K562 (cell line): Measurements from ENCODE around the gene SETD4. TPM values are rescaled to one million over a fixed set of nuclear protein-coding genes. Genes with fewer than 3 reads are reported as not detected.

Experiments
- ATAC-seq: fragments of 200-7000 bp; cut with Tn5 transposase; 3 replicates; pipeline ENCODE4 v1.9.1; 2020; ENCODE audit warnings: moderate library complexity
- BruUV-seq: library from RNA; stranded (reverse); fragments of 400-500 nt; replicated peaks from 2 replicates; lab custom pipeline; 2021; lab: Mats Ljungman, UMichigan
- CTCF ChIA-PET: fragments of 300-600 bp; formaldehyde crosslinking; extraction: SDS; loops from one replicate; lab custom pipeline; 2021; ENCODE audit warnings: low intra/inter-chr PET ratio; lab: Yijun Ruan, JAX
- POLR2A ChIA-PET: fragments of 300-600, 350-650 bp; sonication (Branson Sonifier 250); formaldehyde crosslinking; extraction: SDS; loops from one replicate; lab custom pipeline; 2021; ENCODE audit warnings: antibody characterized with exemption, inconsistent platforms; lab: Yijun Ruan, JAX
- DNase-seq, 4 experiments: peaks; one replicate each; pipeline versions ENCODE4 v3.0.0 to v3.0.0-alpha.2; 2011 to 2018; ENCODE audit warnings: low spot score in 3 of 4, mixed read lengths in 3 of 4; ENCODE audit errors: extremely low read depth in 1 of 4
- FAIRE-seq: peaks from 2 replicates; lab custom pipeline; 2011; peaks lifted over from hg19 to GRCh38; lab: Jason Lieb, UNC
- H2AFZ ChIP-seq: 2 replicates; pipeline ENCODE4 v1.6.0; 2011; ENCODE audit warnings: low read depth, low read length, control low read depth, inconsistent platforms
- H3K27ac ChIP-seq: fragments of 200-600 bp; 3 replicates; pipeline ENCODE4 v1.8.0; 2011; ENCODE audit warnings: low read depth, mild to moderate bottlenecking, control low read depth, inconsistent platforms, low read length, moderate library complexity, mixed read lengths; ENCODE audit errors: extremely low read depth
- H3K27me3 ChIP-seq, 2 experiments: fragments of 300-600 bp in 1 of 2; 2 replicates in 1 of 2; 3 replicates in 1 of 2; pipeline versions ENCODE4 v1.6.0 to v1.8.0; 2011; ENCODE audit warnings: inconsistent platforms in 2 of 2, low read length in 2 of 2, mild to moderate bottlenecking in 1 of 2, mixed read lengths in 1 of 2, moderate library complexity in 1 of 2; ENCODE audit not compliant: control insufficient read depth in 2 of 2, insufficient read depth in 2 of 2
- H3K36me3 ChIP-seq: fragments of 300-600 bp; 3 replicates; pipeline ENCODE4 v1.8.0; 2011; ENCODE audit warnings: mild to moderate bottlenecking, low read length, inconsistent platforms; ENCODE audit not compliant: control insufficient read depth, insufficient read depth
- H3K4me1 ChIP-seq, 2 experiments: fragments of 200-600 bp in 1 of 2; replicated peaks in 1 of 2; 2 replicates in 1 of 2; 3 replicates in 1 of 2; pipeline versions ENCODE4 v1.5.1 to v1.8.0; 2011; ENCODE audit warnings: inconsistent platforms in 2 of 2, low read length in 2 of 2, mild to moderate bottlenecking in 1 of 2, mixed read lengths in 1 of 2, moderate library complexity in 1 of 2; ENCODE audit not compliant: control insufficient read depth in 2 of 2, insufficient read depth in 2 of 2
- H3K4me2 ChIP-seq: 2 replicates; pipeline ENCODE4 v1.6.1; 2011; ENCODE audit warnings: low read length, control low read depth, inconsistent platforms, mixed read lengths; ENCODE audit not compliant: insufficient read depth
- H3K4me3 ChIP-seq: fragments of 200-600 bp; sonication (generic), shearing (Covaris generic); 2 replicates; pipeline ENCODE4 v1.5.1; 2016; ENCODE audit warnings: control low read depth, inconsistent platforms
- H3K79me2 ChIP-seq: fragments of 200-600 bp; 3 replicates; pipeline ENCODE4 v1.8.0; 2011; ENCODE audit warnings: low read length, inconsistent platforms; ENCODE audit not compliant: control insufficient read depth, insufficient read depth
- H3K9ac ChIP-seq, 2 experiments: 2 replicates each; pipeline versions ENCODE4 v1.6.0 to v1.6.1; 2011; ENCODE audit warnings: low read depth in 2 of 2, low read length in 2 of 2, control low read depth in 1 of 2, inconsistent platforms in 1 of 2, mild to moderate bottlenecking in 1 of 2, mixed read lengths in 1 of 2; ENCODE audit not compliant: insufficient read depth in 1 of 2
- H3K9me1 ChIP-seq: one replicate; pipeline ENCODE4 v1.6.0; 2011; ENCODE audit warnings: inconsistent platforms, mild to moderate bottlenecking, low read length, moderate library complexity; ENCODE audit not compliant: control insufficient read depth, insufficient read depth
- H3K9me3 ChIP-seq: replicated peaks from 2 replicates; pipeline ENCODE4 v1.5.1; 2011; ENCODE audit warnings: low read depth, low read length, inconsistent platforms; ENCODE audit not compliant: control insufficient read depth, insufficient read depth
- H4K20me1 ChIP-seq: replicated peaks from 2 replicates; pipeline ENCODE4 v1.6.1; 2011; ENCODE audit warnings: low read length, inconsistent platforms, mixed read lengths; ENCODE audit not compliant: control insufficient read depth, insufficient read depth
- IFI16 ChIP-seq: fragments of 250-450 bp; sonication (Bioruptor Pico); IDR thresholded peaks from 2 replicates; pipeline ENCODE4 v2.1.2; 2022; ENCODE audit warnings: mild to moderate bottlenecking, inconsistent platforms
- POLR2AphosphoS2 ChIP-seq: IDR thresholded peaks from 2 replicates; pipeline ENCODE4 v1.6.1; 2012; ENCODE audit warnings: low read length, improper control_type of control experiment
- RAD21 ChIP-seq, 2 experiments: fragments of 250-450 bp in 1 of 2; fragments of 450-650 bp in 1 of 2; sonication (Bioruptor Pico) in 1 of 2; formaldehyde crosslinking in 1 of 2; IDR thresholded peaks in 1 of 2; conservative IDR thresholded peaks in 1 of 2; 2 replicates each; pipeline versions ENCODE4 v1.4.0 to v1.8.0; 2020 to 2022; ENCODE audit warnings: mild to moderate bottlenecking in 2 of 2, moderate library complexity in 1 of 2
- SIN3B ChIP-seq: fragments of 450-650 bp; IDR thresholded peaks from 2 replicates; pipeline ENCODE4 v1.6.1; 2017; ENCODE audit warnings: low read depth, mild to moderate bottlenecking, moderate library complexity
- ZNF324 ChIP-seq: fragments of 250-450 bp; sonication (Bioruptor Pico); IDR thresholded peaks from 2 replicates; pipeline ENCODE4 v1.4.0; 2020; ENCODE audit warnings: mild to moderate bottlenecking
- WGBS: fragments of 100-300 bp; shearing (Covaris generic); methylation state at CpG from one replicate; pipeline ENCODE4 v1.1.6; 2016; ENCODE audit warnings: low coverage, mixed read lengths; ENCODE audit not compliant: insufficient coverage; ENCODE audit errors: missing lambda C conversion rate; 5-methylcytosine and 5-hydroxymethylcytosine counted together
- in situ Hi-C: fragments of 300-500 bp; cut with MboI; formaldehyde crosslinking; loops from 4 replicates; pipeline ENCODE4 v1.15.0; 2018; ENCODE audit warnings: inconsistent platforms, mixed read lengths
- intact Hi-C: fragments of 100-400 bp; cut with micrococcal nuclease; formaldehyde crosslinking; loops from 2 replicates; pipeline ENCODE4 v1.14.2; 2022
- polyA plus RNA-seq, 8 experiments: library from polyadenylated mRNA; depleted of rRNA in 4 of 8; stranded (reverse) in 5 of 8; unstranded in 3 of 8; fragments of >200 nt; fragmentation: Nextera tagmentation in 2 of 8; fragmentation: Illumina TruSeq in 1 of 8; extraction: Ambion mirVana in 2 of 8; extraction: Trizol in 1 of 8; gene quantifications; 2 replicates each; pipeline versions ENCODE4 v1.2.1 to v1.2.3, GENCODE V29; 2011 to 2014; ENCODE audit warnings: inconsistent platforms in 1 of 8, missing spikeins in 1 of 8
- total RNA-seq, 7 experiments: library from RNA; depleted of rRNA in 6 of 7; stranded (reverse); fragments of >200 nt in 6 of 7; fragmentation: Illumina TruSeq in 2 of 7; extraction: Trizol in 2 of 7; gene quantifications; 2 replicates each; pipeline versions ENCODE4 v1.2.1 to v1.2.3, GENCODE V29; 2011 to 2021; ENCODE audit warnings: low replicate concordance in 1 of 7

Gene SETD4
- total and polyA plus RNA-seq, 9 of the 15 experiments (the other 6 are each of a cell fraction or from before 2014, with no cell fraction given), result 16.1 to 51.3 (median 25.7) TPM

GRCh38 chr21:35988416-35989137 is 71.7 kb downstream of the SETD4 start:
- no peaks in the 10 kb centered on the region for H3K9me1 ChIP-seq
- TF ChIP-seq ZNF324 (no peak), IFI16 (CRISPR knock-in tag) (no peak), RAD21 (CRISPR knock-in tag; conservative IDR thresholded peaks at IDR 0.05 in 1 of 2, IDR thresholded peaks at IDR 0.05 in 1 of 2) (no peak), POLR2AphosphoS2 (no peak), SIN3B (no peak)
- TF ChIP-seq, all 486 proteins: peak for 0
- intact Hi-C loops (no loop called here), in situ Hi-C loops (no loop called here)
- no peak overlapping the region for H3K9ac ChIP-seq
- ChIA-PET CTCF (no interaction called here), POLR2A (interaction anchor here (1.0 to 1.2 kb wide), 3 partner anchors 9 to 22 kb away, joined by 4 read pairs; no protein-coding TSS in a partner anchor)
- no peaks in the 10 kb centered on the region for H3K36me3 ChIP-seq
- ATAC-seq (no peak), FAIRE-seq (no peak), DNase-seq (no peak)
- H3K4me3 ChIP-seq, result no peak overlapping the region
- H3K27me3 ChIP-seq, result peaks cover 25 to 49% of the 10 kb centered on the region in 2 experiments
- H3K27ac ChIP-seq, result no peak overlapping the region
- H3K4me2 ChIP-seq, result no peak overlapping the region
- no peaks in the 10 kb centered on the region for H3K79me2 ChIP-seq
- no peaks in the 10 kb centered on the region; the same call in 1 of the 2 replicates for H3K9me3 ChIP-seq
- BruUV-seq, result no TSS peak
- H3K4me1 ChIP-seq, result no peaks in the 10 kb centered on the region
- H2AFZ ChIP-seq, result no peak overlapping the region
- 3% methylated on average over 6 of the region's 6 CpGs for WGBS
- no peaks in the 10 kb centered on the region for H4K20me1 ChIP-seq
